Amniotic epithelial cell (primary cell): ENCODE measurements around the gene HSPA1A.

ENCODE experiments used
- DNase-seq: peaks from one replicate; pipeline ENCODE4 v3.0.0-alpha.2; 2010; ENCODE audit warnings: low read depth

Gene HSPA1A

GRCh38 chr6:31865205-31866118, 50.1 kb downstream of the HSPA1A start:
- no peak for DNase-seq
